SH-SY5Y (cell line): ENCODE results near the gene KIAA1549.

Source experiments
- GATA2 ChIP-seq: IDR thresholded peaks from 2 replicates; pipeline ENCODE4 v1.6.1; 2011; ENCODE audit warnings: mild to moderate bottlenecking, low read depth, low read length
- GATA3 ChIP-seq: IDR thresholded peaks from 2 replicates; pipeline ENCODE4 v1.6.1; 2011; ENCODE audit warnings: low read depth, mild to moderate bottlenecking, low read length, moderate library complexity

DNA sequence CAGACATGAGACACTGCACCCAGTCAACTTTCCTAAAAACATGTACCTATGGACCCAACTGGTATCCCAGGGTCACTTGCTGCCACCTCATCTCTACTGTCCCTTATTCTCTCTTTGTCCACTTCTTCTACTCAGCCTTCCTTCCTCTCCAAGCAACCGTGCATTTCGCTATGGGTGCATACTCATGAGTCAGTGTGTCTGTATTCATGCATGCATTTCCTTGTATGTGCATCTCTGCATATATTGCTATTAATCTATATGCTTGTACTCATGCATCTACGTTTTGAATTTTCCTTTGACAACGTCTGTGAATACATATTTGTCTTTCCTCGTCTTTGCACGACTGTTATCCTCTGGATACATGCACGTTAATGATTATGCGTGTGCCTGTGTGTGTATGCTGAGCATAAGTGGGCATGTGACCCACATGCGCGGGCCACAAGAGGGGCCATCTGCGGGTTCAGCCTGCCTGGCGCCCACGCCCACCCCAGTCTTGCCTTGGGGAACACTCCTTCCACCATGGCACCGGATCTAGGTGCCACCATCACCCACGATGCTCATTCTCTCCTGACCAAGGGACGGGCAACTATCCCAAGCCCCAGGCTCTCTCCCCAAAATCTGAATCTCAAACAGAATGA is 23.3 kb downstream of the KIAA1549 start:
- TF ChIP-seq GATA3 (no peak), GATA2 (no peak)
